RWPE2 (cell line): Measurements from ENCODE around the gene ATG7.

ENCODE experiments used
- ATAC-seq: fragments of 200-7000 bp; cut with Tn5 transposase; 3 replicates; pipeline ENCODE4 v1.9.1; 2021; ENCODE audit warnings: low read depth
- DNase-seq: peaks from one replicate; pipeline ENCODE4 v3.0.0-alpha.2; 2020; ENCODE audit warnings: low spot score
- H3K27ac ChIP-seq: fragments of 450-650 bp; 2 replicates; pipeline ENCODE4 v1.5.1; 2017; ENCODE audit warnings: mild to moderate bottlenecking; ENCODE audit not compliant: poor library complexity, severe bottlenecking
- H3K27me3 ChIP-seq: fragments of 250-450 bp; sonication (Bioruptor Pico); 2 replicates; pipeline ENCODE4 v1.5.1; 2021; ENCODE audit warnings: mild to moderate bottlenecking, moderate library complexity; ENCODE audit not compliant: insufficient read depth, poor library complexity, severe bottlenecking
- H3K36me3 ChIP-seq: fragments of 250-450 bp; sonication (Bioruptor Pico); 2 replicates; pipeline ENCODE4 v1.5.1; 2020; ENCODE audit warnings: low read depth, mild to moderate bottlenecking, moderate library complexity
- H3K4me1 ChIP-seq: fragments of 250-450 bp; sonication (Bioruptor Pico); 2 replicates; pipeline ENCODE4 v1.5.1; 2021; ENCODE audit warnings: mild to moderate bottlenecking, moderate library complexity; ENCODE audit not compliant: insufficient read depth, poor library complexity, severe bottlenecking
- H3K4me3 ChIP-seq: fragments of 250-450 bp; sonication (Bioruptor Pico); 2 replicates; pipeline ENCODE4 v1.5.1; 2021; ENCODE audit warnings: mild to moderate bottlenecking, moderate library complexity; ENCODE audit not compliant: severe bottlenecking
- H3K9me3 ChIP-seq: fragments of 250-450 bp; sonication (Bioruptor Pico); 2 replicates; pipeline ENCODE4 v1.5.1; 2021; ENCODE audit warnings: mild to moderate bottlenecking, moderate library complexity; ENCODE audit not compliant: severe bottlenecking
- CTCF ChIP-seq: fragments of 450-650 bp; IDR thresholded peaks from one replicate; pipeline ENCODE4 v1.5.1; 2017; ENCODE audit warnings: mild to moderate bottlenecking, moderate library complexity; ENCODE audit not compliant: poor library complexity, severe bottlenecking

Gene ATG7

GRCh38 chr3:11375333-11376088, 103.3 kb downstream of the ATG7 start:
- Histone ChIP-seq H3K27ac (no peak overlapping the region), H3K4me1 (peaks cover 6% of the 10 kb centered on the region)
- no peak for TF ChIP-seq CTCF

GRCh38 chr3:11377719-11378118, 105.5 kb downstream of the ATG7 start:
- H3K4me1 ChIP-seq, result peaks cover 6% of the 10 kb centered on the region
- H3K27ac ChIP-seq, result peak overlapping the region; percentile 31
- H3K36me3 ChIP-seq, result peaks cover 13% of the 10 kb centered on the region
- ATAC-seq, result peak; percentile 69; the same call in 2 of the 3 replicates
- H3K4me3 ChIP-seq, result no peak overlapping the region
- H3K9me3 ChIP-seq, result no peaks in the 10 kb centered on the region
- TF ChIP-seq CTCF, result no peak
- no peaks in the 10 kb centered on the region for H3K27me3 ChIP-seq
- DNase-seq, result no peak

More at GRCh38 chr3:11375333-11376088, 103.3 kb downstream of the ATG7 start:
- Histone ChIP-seq H3K9me3 (no peaks in the 10 kb centered on the region), H3K4me3 (no peak overlapping the region), H3K36me3 (peaks cover 3% of the 10 kb centered on the region; the same call in 1 of the 2 replicates), H3K27me3 (no peaks in the 10 kb centered on the region)
- ATAC-seq (no peak), DNase-seq (no peak)

- Histone ChIP-seq H3K27ac (no peak overlapping the region), H3K4me1 (peaks cover 6% of the 10 kb centered on the region), H3K4me3 (no peak overlapping the region), H3K9me3 (no peaks in the 10 kb centered on the region), H3K27me3 (no peaks in the 10 kb centered on the region), H3K36me3 (peaks cover 17% of the 10 kb centered on the region)
- TF ChIP-seq CTCF, result peak; percentile 68
- DNase-seq, result no peak
- peak; percentile 58; the same call in 2 of the 3 replicates for ATAC-seq
Measured at GRCh38 chr3:11379238-11379823, 107.1 kb downstream of the ATG7 start.

GRCh38 chr3:11379824-11380701, 107.9 kb downstream of the ATG7 start:
- peaks cover 6% of the 10 kb centered on the region for H3K4me1 ChIP-seq
- no peak for TF ChIP-seq CTCF
- no peak for ATAC-seq
- no peaks in the 10 kb centered on the region for H3K27me3 ChIP-seq
- no peak overlapping the region for H3K27ac ChIP-seq
- DNase-seq, result no peak
- peaks cover 17% of the 10 kb centered on the region for H3K36me3 ChIP-seq
- no peaks in the 10 kb centered on the region for H3K9me3 ChIP-seq
- no peak overlapping the region for H3K4me3 ChIP-seq
